ENCODE measurements around the gene PBX2.
"Not testable (repeated sequence)": the region's sequence is repeated elsewhere in the genome, so short reads cannot be mapped to it uniquely, and the experiment has no call there.

PBX2 gene

GRCh38 chr6:32202186-32202585 is 12.2 kb upstream of the PBX2 start:
- no peak for DNase-seq

GRCh38 chr6:32200711-32201475 is 10.9 kb upstream of the PBX2 start:
- DNase-seq: no peak

GRCh38 chr6:32198866-32199265 is 8.9 kb upstream of the PBX2 start:
- no peak for DNase-seq

GRCh38 chr6:32198345-32198696 is 8.3 kb upstream of the PBX2 start:
- no peak for DNase-seq

GRCh38 chr6:32196682-32197616 is 6.9 kb upstream of the PBX2 start:
- peak; percentile 77 for DNase-seq

- peak; percentile 98 for DNase-seq
These were observed 6.1 kb upstream of the PBX2 start for GRCh38 chr6:32195902-32196681.

- no peak for DNase-seq
These were observed 5.6 kb upstream of the PBX2 start for GRCh38 chr6:32195652-32195901.

GRCh38 chr6:32194825-32195651 is 5.0 kb upstream of the PBX2 start:
- DNase-seq: no peak

GRCh38 chr6:32194388-32194787 is 4.4 kb upstream of the PBX2 start:
- no peak for DNase-seq

- DNase-seq: not testable (repeated sequence)
These were observed 3.1 kb upstream of the PBX2 start for GRCh38 chr6:32193096-32193495.

- no peak for DNase-seq
These were observed 2.6 kb upstream of the PBX2 start, which contains the start of gene GPSM3 for GRCh38 chr6:32192608-32193039. Gene GPSM3, minus strand, starts transcription at chr6:32192643. Its CDS starts 130 bp downstream, at chr6:32192513.

GRCh38 chr6:32191696-32192607 is 1.9 kb upstream of the PBX2 start:
- DNase-seq: no peak

- no peak for DNase-seq
These were observed 1.1 kb upstream of the PBX2 start for GRCh38 chr6:32190911-32191677.

GRCh38 chr6:32189742-32190053 is 304 bp downstream of the PBX2 start:
- DNase-seq: no peak

GRCh38 chr6:32189069-32189741 is 797 bp downstream of the PBX2 start:
- peak; percentile 34 for DNase-seq

GRCh38 chr6:32188381-32189068 is 1.5 kb downstream of the PBX2 start:
- peak; percentile 49 for DNase-seq

- not testable (repeated sequence) for DNase-seq
These were observed 2.1 kb downstream of the PBX2 start for GRCh38 chr6:32187725-32188380.

GRCh38 chr6:32187009-32187709 is 2.8 kb downstream of the PBX2 start:
- DNase-seq: no peak

All from retina (tissue), 1 donor.